Fibroblast of skin of left biceps (primary cell): ENCODE results near the gene ATG101.

Experiments
- DNase-seq, 2 experiments: peaks; one replicate each; pipeline ENCODE4 v3.0.0-alpha.2; 2013; ENCODE audit warnings: low read depth in 2 of 2

ATG101 gene

GRCh38 chr12:52079576-52080402, 10.0 kb downstream of the ATG101 start, which contains the start of gene SMIM41:
TSS of gene SMIM41 (plus strand) at chr12:52079704. CDS start at chr12:52079780, 76 bp downstream.
- no peak for DNase-seq

- no peak for DNase-seq
These were observed 10.8 kb downstream of the ATG101 start for GRCh38 chr12:52080403-52081251.

- DNase-seq: no peak
These were observed 11.5 kb downstream of the ATG101 start for GRCh38 chr12:52081263-52081733.

- no peak for DNase-seq
These were observed 12.4 kb downstream of the ATG101 start for GRCh38 chr12:52082026-52082668.

- DNase-seq: no peak
These were observed 12.8 kb downstream of the ATG101 start for GRCh38 chr12:52082669-52082987.

- no peak for DNase-seq
These were observed 13.3 kb downstream of the ATG101 start for GRCh38 chr12:52082988-52083637.

GRCh38 chr12:52083638-52083996, 13.8 kb downstream of the ATG101 start:
- no peak for DNase-seq

GRCh38 chr12:52084491-52085231, 14.9 kb downstream of the ATG101 start:
- no peak for DNase-seq

- DNase-seq: no peak
These were observed 16.0 kb downstream of the ATG101 start for GRCh38 chr12:52085682-52086180.

GRCh38 chr12:52086366-52086765, 16.6 kb downstream of the ATG101 start:
- no peak for DNase-seq

- DNase-seq: no peak
These were observed 17.4 kb downstream of the ATG101 start for GRCh38 chr12:52086944-52087835.

GRCh38 chr12:52087961-52088820, 18.4 kb downstream of the ATG101 start:
- no peak for DNase-seq

- DNase-seq: no peak
These were observed 19.7 kb downstream of the ATG101 start for GRCh38 chr12:52089491-52089890.

- DNase-seq: no peak
These were observed 20.5 kb downstream of the ATG101 start for GRCh38 chr12:52090291-52090690.

- no peak for DNase-seq
These were observed 21.3 kb downstream of the ATG101 start for GRCh38 chr12:52091061-52091460.

GRCh38 chr12:52091869-52092268, 22.1 kb downstream of the ATG101 start:
- no peak for DNase-seq

- DNase-seq: no peak
These were observed 23.6 kb downstream of the ATG101 start for GRCh38 chr12:52093346-52093745.

GRCh38 chr12:52096332-52097044, 26.7 kb downstream of the ATG101 start:
- no peak for DNase-seq
